ENCODE results near the gene ZNF423.

ZNF423 gene

DNA sequence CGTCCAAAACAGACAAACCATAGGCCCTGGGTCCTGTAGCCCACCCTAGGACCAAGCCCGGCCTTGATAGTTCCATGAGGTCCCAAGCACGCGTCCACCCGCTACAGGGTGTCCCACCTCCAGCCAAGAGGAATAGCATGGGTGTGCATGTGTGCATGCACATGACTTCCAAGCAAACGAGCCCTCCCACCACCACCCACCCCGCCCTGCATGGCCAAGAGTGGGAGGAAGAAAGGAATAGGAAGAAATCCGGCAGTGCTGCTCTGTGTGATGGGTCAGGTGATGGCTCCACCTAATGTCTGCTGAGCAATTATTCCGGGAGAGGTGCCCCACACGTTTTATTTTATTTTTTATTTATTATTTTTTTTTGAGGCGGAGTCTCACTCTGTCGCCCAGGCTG lies 184.6 kb downstream of the ZNF423 start:
- DNase-seq (ENCODE audit: low read depth in 2 of 2, low spot score in 1 of 2), result no peak

- no peak for DNase-seq (ENCODE audit: low read depth in 2 of 2, low spot score in 1 of 2)
Measured at GRCh38 chr16:49670627-49671026, 185.3 kb downstream of the ZNF423 start.

GRCh38 chr16:49665482-49666230 lies 190.3 kb downstream of the ZNF423 start:
- no peak for DNase-seq (ENCODE audit: low read depth in 2 of 2, low spot score in 1 of 2)

DNA sequence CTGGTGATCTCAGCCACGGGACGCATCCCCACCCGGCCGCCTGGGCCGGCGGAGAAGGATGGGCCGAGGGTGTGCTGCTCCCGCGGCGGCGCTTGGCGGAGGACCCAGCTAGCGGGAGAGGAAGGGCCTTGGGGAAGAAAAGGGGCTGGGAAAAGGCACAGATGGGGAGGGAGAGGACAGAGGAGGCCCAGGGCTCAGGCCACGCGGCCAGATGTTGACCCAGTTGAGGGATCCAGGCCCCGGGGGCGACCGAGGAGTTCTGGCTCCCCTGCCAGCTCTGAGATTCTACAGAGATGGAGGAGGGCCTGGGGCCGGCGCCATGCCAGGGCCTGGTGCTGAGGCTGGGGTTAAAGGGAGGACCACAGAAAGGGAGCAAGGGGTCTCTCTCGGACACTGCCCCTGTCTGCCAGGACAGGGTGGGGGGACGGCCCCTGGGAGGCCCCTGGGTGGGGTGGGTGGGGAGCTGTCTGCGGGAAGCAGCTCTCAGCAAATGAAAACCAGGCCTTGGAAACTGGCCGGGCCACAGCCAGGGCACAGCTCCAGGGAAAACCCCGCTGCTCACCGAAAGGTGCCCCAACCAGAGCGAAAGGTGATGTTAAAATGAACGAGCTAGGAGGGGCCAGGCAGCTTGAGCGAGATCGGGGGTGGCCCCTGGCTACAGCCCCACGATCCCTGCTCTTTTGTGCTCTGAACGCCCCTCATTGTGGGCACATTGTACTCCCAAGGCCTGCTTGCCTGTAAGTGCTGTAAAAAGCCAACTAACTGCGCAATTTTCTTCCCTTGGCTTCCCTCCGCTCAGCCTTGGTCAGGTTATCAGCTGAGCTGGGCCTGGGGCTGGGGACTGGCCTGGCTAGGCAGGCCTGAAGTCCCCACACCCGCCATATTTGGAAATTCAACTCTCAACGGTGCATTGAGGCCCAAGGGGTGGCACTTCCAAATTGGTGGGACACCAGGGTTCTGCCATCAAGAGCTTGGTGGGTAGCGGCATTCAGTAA lies 191.4 kb downstream of the ZNF423 start:
- DNase-seq (ENCODE audit: low read depth in 2 of 2, low spot score in 1 of 2), result no peak

DNA sequence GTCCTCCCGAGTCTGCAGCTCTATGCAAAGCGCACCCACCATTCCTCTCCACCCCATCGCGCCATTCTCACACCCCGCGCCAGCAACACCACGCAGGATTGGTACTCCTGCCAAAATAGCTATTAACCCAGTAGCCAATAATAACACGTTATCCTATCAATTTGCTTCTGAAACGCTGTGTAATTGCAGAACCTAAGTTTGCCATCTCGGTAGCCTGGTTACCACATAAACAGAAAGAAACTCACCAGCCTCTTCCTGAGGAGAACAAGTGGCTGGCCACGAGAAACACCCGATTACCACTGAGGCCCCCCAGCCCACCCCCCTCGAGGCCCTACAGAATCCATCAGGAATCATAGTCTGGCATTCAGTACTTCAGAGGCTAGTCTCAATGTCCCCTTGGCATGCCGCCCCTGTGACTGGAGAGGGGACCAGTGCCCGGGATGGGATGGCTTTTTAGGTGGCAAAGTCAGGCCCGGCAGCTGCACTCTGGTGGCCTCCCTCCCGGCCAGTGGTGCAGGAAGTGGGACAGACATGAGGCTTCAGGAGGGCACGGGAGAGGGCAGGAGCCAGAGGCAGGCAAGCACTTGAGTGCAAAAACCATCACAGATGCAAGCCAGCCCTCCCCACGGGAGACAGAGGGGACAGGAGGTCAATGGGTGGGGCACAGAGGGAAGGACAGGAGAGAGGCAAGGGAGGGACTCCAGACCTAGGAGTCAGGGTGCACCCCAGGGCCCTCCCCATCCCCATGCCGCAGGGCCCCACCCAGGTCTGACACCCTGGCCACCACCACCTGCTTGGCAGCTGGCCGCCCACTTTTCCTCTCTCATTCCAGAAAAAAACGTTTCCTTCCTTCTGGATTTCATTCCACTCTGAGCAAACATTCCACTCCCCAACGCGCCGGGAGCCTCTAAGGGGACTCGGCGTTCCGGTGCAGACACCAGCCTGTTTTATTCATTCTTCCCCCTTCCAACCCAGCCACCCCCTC lies 192.5 kb downstream of the ZNF423 start:
- DNase-seq (ENCODE audit: low read depth in 2 of 2, low spot score in 1 of 2), result no peak

GRCh38 chr16:49662569-49662968 lies 193.3 kb downstream of the ZNF423 start:
- DNase-seq (ENCODE audit: low read depth in 2 of 2, low spot score in 1 of 2), result no peak

- no peak for DNase-seq (ENCODE audit: low read depth in 2 of 2, low spot score in 1 of 2)
Measured at GRCh38 chr16:49661465-49662187, 194.3 kb downstream of the ZNF423 start.

GRCh38 chr16:49660626-49661025 lies 195.3 kb downstream of the ZNF423 start:
- DNase-seq (ENCODE audit: low read depth in 2 of 2, low spot score in 1 of 2), result no peak

DNA sequence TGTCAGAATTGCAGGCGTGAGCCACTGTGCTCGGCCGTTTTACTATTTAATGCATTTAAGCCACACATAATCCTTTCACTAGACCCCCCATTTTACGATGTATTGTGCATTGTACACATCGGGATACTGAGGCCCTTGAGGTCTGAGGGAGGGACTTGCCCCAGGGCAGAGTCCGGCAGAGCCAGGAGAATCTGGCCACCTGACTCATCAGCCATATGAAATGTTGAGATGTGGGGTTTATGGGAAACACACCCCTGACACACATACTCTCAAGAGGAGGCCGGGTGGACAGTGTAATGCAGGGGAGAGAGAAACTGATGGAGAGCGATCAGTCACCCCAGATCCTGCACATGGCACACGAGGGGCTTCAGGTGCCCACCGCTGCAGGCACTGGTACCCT lies 196.6 kb downstream of the ZNF423 start:
- no peak for DNase-seq (ENCODE audit: low read depth in 2 of 2, low spot score in 1 of 2)

- no peak for DNase-seq (ENCODE audit: low read depth in 2 of 2, low spot score in 1 of 2)
Measured at GRCh38 chr16:49658531-49658930, 197.4 kb downstream of the ZNF423 start.

GRCh38 chr16:49657736-49658465 lies 198.0 kb downstream of the ZNF423 start:
- no peak for DNase-seq (ENCODE audit: low read depth in 2 of 2, low spot score in 1 of 2)

GRCh38 chr16:49654425-49654824 lies 201.5 kb downstream of the ZNF423 start:
- DNase-seq (ENCODE audit: low read depth in 2 of 2, low spot score in 1 of 2), result no peak

GRCh38 chr16:49653577-49653976 lies 202.3 kb downstream of the ZNF423 start:
- no peak for DNase-seq (ENCODE audit: low read depth in 2 of 2, low spot score in 1 of 2)

GRCh38 chr16:49653173-49653570 lies 202.7 kb downstream of the ZNF423 start:
- no peak for DNase-seq (ENCODE audit: low read depth in 2 of 2, low spot score in 1 of 2)

GRCh38 chr16:49652456-49653172 lies 203.3 kb downstream of the ZNF423 start:
- DNase-seq (ENCODE audit: low read depth in 2 of 2, low spot score in 1 of 2), result no peak

DNA sequence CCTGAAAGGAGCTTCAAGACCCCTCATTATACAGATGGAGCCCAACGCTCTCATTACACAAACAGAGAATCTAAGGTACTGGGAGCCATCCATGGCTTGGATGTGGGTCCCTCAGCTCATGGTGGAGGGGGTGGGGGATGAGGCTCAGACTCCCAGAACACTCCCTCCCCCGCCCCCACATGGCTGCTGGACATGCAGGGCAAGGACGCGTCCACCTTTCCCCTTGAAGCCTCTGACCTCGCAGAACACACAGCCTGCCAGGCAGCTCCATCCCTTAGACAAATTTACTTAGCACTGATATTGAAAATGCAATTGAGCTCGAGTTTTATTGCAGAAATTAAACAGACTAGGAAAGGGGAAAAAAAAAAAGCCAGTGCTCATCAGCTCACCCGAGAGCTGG lies 203.9 kb downstream of the ZNF423 start:
- DNase-seq (ENCODE audit: low read depth in 2 of 2, low spot score in 1 of 2), result no peak

DNA sequence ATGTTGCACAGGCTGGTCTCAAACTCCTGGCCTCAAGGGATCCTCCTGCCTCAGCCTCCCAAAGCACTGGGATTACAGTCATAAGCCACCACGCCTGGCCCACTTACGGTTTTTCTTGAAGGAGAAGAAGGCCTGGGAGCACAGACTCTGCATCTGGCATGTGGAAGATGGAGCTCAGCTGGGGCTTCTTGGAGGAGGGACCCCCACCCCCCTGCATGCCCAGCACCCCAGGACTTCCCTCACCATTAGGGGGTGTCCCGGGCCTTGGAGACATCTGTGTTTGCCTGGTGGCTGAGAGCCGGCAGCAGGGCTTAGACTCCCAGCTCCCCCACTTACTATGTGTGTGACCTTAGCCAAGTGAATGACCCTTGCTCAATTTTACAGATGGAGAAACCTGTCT lies 204.7 kb downstream of the ZNF423 start:
- DNase-seq (ENCODE audit: low read depth in 2 of 2, low spot score in 1 of 2), result no peak

- DNase-seq (ENCODE audit: low read depth in 2 of 2, low spot score in 1 of 2), result no peak
Measured at GRCh38 chr16:49650603-49651002, 205.3 kb downstream of the ZNF423 start.
